ENCODE data around the gene KCNE5.
"Not testable (repeated sequence)": the region's sequence is repeated elsewhere in the genome, so short reads cannot be mapped to it uniquely, and the experiment has no call there.

The KCNE5 gene, protein sequence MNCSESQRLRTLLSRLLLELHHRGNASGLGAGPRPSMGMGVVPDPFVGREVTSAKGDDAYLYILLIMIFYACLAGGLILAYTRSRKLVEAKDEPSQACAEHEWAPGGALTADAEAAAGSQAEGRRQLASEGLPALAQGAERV

DNA sequence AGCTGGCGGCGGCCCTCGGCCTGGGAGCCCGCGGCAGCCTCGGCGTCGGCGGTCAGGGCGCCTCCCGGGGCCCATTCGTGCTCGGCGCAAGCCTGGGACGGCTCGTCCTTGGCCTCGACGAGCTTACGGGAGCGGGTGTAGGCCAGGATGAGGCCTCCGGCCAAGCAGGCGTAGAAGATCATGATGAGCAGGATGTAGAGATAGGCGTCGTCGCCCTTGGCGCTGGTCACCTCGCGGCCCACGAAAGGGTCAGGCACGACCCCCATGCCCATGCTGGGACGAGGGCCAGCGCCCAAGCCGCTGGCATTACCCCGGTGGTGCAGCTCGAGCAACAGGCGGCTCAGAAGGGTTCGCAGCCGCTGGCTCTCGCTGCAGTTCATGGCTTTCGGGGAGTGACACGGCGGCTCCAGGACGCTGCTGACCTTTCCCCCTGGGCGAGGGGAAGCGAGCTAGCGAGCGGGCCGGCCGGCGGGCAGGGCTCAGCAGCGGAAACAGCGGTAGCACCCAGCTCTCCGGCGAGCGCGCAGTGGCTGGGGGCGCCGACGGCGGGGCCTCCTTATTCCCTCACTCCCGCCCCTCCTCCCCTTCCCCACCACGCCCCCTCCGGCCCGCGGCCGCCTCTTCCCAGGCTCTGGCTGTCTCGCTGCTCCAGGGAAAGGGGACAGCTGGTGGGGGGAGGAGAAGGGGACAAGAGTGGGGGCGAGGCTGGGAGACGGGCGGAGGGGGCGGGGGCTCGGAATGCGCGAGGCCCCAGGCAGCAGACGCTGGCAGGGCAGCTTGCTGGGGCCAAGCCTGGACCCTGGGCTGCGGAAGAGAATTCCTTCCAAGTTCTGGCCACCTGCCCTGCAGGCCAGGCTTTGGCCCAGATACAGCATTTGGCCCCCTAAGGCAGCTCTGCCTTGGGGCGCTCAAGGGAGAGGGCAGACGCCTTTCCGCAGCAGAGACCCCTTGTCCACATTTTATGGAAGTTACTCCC, at the start of gene KCNE5:
TSS of gene KCNE5 (minus strand) at position 532 of the 976 bp plus-strand sequence. CDS start at position 380, 152 bp downstream.
- DNase-seq, result no peak

DNA sequence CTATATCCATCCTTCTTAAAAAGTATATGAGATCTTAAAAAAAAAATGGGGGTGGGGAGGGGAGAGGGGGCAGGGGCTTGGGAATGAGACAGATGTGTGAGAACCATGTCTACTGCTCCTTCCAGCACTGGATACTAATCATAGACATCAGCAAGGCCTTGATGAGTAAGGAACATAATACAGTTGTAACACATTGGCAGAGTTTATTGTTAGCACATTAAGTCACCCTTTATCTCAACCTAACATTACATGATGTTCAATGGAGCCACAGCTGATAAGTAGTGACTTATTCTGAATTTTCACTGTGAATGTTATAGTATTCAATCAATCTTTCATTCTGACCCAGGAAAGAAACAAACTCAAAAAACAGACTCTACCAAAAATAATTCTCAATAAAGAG, 47.3 kb upstream of the KCNE5 start:
- no peak for DNase-seq

DNA sequence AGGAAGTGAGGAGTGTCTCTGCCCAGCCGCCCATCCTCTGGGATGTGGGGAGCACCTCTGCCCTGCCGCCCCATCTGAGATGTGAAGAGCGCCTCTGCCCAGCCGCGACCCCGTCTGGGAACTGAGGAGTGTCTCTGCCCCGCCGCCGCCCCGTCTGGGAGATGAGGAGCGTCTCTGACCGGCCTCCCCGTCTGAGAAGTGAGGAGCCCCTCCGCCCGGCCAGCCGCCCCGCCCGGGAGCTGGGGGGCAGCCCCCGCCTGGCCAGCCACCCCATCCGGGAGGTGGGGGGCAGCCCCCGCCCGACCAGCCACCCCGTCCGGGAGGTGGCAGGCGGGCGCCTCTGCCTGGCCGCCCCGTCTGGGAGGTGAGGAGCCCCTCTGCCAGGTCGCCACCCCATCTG, 46.2 kb upstream of the KCNE5 start:
- DNase-seq, result not testable (repeated sequence)

DNA sequence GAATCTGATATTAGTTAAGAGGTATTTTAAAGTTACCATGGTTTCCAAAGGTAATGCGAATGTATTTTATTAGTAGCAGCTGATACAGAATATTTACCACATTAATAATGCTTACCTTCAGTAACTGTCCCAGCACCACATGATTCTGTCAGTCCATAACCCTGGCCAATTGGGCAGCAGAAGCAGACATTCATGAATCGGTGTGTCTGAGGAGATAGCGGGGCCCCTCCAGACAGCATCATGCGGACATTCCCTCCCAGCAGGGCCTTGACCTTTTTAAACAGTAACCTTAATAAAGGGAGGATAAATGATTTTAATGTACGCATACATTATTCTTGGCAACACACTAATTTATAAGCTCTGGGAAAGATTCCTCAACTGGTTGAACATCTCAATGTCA, 43.0 kb upstream of the KCNE5 start:
- no peak for DNase-seq

DNA sequence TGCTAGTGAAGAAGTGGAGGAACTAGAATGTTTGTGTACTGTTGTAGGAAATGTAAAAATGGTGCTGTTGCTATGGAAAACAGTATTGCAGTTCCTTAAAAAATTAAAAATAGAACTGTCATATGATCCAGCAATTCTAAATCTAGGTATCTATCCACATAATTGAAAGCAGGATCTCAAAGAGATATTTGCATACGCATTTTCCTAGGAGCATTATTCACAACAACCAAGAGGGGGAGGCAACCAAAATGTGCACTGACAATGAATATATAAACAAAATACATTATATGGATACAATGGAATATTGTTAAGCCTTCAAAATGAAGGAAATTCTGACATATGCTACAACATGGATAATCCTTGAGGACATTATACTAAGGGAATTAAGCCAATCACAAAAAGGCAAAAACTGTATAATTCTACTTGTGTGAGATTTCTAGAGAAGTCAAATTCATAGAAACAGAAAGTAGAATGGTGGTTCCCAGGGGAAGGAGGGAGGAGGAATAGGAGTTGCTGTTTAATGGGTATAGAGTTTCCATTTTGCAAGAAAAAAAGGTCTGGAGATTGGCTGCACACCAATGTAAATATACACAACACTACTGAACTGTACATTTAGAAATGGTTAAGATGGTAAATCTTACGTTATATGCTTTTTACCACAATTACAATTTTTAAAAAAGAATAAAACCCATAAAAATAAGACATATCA, 35.6 kb upstream of the KCNE5 start:
- DNase-seq, result no peak

DNA sequence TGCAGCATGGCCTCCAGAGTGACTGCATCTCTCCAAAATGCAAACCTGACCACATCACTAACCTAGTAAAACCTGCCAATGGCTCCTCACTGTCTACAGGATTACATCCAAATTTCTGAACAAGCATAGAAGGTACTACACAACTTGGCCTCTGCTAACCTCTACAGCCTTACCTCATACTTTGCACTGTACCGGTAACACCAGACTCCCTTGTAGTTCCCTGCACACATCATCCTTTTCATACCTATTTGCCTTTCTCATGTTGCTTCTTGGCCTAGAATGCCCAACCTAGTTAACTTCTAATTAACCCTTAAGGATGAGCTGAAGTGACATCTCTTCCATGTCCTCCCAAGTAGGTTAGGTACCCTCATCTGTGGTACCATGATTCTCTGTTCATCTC, 33.4 kb upstream of the KCNE5 start:
- no peak for DNase-seq

DNA sequence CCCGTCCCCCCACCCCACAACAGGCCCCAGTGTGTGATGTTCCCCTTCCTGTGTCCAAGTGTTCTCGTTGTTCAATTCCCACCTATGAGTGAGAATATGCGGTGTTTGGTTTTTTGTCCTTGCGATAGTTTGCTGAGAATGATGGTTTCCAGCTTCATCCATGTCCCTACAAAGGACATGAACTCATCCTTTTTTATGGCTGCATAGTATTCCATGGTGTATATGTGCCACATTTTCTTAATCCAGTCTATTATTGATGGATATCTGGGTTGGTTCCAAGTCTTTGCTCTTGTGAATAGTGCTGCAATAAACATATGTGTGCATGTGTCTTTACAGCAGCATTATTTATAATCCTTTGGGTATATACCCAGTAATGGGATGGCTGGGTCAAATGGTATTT, 32.4 kb upstream of the KCNE5 start:
- not testable (repeated sequence) for DNase-seq

DNA sequence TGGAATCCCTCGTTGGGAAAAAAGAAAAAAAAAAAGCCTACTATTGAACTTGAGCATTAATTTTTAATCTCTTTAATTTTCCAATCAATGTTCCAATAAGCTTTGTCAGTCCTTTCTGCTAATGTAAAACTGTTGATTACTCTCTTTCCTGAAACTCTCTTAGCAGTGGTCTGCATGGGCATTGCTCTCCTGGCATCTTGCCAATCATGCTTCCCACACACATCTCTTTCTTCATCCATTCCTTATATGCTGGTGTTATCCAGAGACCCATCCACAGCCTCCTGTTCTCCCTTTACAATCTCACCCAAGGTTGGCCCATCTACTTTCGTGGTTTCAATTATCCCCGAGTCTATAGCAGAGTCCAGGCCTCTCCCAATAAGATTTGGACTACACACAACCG, 31.8 kb upstream of the KCNE5 start:
- DNase-seq, result no peak

DNA sequence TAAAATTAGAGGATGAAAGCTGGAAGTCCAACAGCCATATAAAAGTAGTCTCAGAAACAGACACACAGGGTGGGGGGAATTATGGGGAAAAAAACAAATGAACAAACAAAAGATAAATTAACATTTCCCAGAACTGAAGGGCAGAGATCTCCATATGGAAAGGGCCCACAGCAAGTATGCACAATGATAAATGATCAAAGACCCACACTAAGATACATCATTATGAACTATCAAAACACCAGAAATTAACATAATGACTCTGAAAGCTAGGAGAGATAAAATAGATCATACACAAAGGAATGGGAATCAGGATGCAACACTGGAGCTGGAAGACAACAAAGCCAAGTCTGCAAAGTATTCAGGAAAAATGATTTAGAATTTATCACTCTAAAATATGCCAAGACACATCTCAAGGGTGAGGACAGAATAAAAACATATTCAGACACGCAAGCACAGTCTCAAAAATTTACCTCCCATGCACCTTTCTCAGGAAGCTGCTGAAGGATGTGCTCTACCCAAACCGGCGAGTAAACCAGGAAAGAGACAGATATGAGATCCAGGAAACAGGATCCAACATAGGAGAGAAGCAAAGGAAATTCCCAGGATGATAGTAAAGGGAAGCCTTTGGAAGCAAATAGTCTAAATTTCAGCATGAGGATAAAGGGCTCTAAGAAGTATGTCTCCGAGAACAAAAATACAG, 30.7 kb upstream of the KCNE5 start:
- no peak for DNase-seq

DNA sequence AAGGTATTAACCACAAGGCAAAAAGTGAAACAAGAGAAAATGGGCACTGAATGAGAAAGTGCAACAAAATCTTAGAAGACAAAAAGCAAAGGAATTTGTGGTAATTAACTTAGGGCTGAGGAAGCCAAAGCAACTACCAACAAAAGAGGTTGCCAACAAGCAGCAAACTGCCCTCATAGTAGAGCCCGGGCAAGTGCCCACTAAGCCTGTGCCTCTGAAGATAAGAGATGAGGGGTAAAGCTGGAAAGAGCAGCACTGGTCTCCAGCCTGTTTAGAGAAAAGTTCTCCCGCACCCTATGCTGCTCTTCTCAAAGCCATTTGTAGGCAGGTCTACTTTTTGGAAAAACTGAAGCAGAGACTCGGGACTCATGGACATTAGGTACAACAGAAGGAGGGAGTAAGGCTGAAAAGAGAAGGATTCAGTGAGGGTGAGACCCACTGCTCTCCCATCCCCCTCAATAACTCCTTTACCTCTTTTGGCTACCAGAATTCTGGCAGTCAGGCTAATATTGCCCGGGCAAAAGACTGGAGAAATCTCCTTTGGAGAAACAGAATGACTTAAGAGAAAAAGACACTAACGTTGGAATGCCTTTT, 29.6 kb upstream of the KCNE5 start:
- DNase-seq, result no peak

DNA sequence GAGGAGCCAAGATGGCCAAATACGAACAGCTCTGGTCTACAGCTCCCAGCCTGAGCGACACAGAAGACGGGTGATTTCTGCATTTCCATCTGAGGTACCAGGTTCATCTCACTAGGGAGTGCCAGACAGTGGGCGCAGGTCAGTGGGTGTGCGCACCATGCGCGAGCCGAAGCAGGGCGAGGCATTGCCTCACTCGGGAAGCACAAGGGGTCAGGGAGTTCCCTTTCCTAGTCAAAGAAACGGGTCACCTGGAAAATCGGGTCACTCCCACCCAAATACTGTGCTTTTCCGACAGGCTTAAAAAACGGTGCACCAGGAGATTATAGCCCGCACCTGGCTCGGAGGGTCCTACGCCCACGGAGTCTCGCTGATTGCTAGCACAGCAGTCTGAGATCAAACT, 19.7 kb upstream of the KCNE5 start:
- DNase-seq, result not testable (repeated sequence)

DNA sequence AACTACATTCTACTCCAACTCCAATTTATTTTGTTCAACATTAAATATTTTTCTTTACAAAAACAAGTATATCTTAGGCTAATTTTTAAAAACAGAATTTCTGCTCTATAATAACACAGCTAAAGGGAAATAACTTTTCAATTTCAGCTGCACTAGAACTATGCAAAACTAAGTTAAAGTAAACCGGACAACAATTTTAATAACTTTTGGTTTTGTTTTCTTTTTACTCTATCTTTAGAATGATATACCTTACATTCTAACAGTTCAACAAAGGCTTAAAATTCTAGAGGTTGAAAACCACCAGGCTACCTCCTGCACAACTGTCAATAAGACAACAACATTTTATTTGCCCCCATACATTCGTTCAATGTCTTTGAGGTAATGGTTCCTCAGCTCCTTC, 18.7 kb upstream of the KCNE5 start:
- no peak for DNase-seq

DNA sequence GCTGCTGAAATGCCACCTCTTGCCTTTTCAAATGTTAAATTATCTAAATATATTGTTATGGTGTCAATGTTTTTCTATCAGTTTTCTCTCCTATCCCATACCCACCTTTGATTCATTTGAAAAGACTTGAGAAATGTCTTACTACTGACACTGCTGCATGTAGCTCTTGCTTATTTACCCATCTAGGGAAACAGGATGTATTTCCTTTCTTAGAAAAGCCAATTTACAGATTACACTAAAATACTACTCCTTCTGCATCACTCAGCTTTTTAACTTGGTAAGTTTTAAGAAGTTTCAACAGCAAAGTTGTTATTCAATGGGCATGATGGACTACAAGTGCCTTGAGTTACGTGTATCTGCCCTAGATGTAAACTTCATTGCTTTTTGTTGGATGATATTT, 13.2 kb upstream of the KCNE5 start:
- DNase-seq, result no peak

DNA sequence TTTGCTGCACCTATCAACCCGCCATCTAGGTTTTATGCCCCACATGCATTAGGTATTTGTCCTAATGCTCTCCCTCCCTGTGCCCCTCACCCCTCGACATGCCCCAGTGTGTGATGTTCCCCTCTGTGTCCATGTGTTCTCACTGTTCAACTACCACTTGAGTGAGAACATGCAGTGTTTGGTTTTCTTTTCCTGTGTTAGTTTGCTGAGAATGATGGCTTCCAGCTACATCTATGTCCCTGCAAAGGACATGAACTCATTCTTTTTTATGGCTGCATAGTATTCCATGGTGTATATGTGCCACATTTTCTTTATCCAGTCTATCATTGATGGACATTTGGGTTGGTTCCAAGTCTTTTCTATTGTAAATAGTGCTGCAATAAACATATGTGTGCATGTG, 12.5 kb upstream of the KCNE5 start:
- DNase-seq, result not testable (repeated sequence)

DNA sequence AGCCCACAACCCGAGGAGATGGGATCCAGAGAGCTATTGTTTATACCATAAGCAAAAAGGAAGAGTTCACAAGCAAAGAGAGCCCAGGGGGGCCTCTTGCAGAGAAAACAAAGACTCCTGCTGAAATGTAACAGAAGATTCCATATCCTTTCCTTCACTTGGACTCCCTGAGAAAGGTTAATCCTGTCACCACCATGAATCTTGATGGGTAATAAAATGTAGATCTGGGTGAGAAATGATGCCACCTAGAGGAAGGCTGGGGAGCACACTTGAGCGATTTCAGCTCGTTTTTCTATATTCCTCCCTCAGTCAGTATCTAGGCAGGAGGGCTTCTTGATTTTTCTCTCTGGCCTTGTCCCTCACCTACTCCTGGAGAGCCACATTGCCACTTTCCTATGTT, 10.2 kb upstream of the KCNE5 start:
- no peak for DNase-seq

DNA sequence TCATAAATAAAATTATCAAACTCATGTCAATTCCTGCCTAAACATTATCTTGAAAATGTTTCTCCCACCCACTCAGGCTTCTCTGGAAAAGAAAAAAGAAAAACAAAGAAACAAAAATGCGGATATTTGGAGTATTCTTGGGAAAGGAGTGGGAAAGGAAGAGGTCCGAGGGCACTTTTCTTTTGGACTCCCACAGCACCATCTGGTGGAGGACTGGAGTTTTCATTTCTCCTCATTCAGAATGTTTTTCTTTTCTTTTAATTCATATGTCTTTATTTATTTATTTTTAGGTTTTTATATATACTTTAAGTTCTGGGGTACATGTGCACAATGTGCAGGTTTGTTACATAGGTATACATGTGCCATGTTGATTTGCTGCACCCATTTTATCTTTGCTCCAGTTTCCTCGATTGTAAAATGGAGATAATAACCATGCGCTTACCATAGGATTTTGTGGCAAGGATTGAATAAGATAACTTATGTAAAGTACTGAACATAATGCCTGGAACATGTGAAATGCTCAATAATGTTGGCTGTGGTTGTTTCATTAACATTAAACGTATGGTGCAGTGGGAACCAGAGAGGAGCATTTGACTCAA, 8.0 kb upstream of the KCNE5 start:
- DNase-seq, result peak; percentile 5

DNA sequence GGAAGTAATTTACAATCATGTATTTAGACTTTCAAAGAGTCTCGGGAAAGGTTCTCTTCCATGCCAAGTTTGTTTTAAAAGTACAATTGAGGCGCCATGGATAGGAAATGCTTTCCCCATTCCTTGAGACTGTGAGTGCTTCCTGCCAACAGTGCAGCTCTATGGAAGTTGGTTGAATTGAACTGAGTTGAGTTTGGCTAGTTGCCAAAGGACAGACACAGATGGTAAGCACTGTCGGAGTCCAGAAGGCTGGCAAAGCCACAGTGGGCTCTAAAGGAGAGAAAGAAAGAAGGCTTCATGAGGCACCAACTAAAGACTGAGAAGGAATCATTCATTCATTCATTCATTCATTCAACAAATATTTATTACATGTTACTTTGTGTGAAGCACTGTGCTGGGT, 4.3 kb upstream of the KCNE5 start:
- DNase-seq, result peak; percentile 56

DNA sequence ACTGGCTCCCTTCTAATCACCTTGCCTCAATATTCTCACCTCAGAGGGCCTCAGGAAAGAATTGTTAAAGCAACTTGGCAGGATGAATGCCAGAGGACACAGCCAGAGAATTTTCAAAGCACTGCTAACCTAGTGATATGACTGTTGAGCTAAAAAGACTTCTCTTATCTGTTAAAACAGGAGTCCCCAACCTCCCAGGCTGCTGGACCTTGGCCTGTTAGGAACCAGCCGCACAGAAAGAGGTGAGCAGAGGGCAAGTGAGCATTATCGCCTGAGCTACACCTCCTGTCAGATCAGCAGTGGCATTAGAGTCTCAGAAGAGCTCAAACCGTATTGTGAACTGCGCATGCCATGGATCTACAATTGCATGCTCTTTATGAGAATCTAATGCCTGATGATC, 1.7 kb upstream of the KCNE5 start:
- no peak for DNase-seq

DNA sequence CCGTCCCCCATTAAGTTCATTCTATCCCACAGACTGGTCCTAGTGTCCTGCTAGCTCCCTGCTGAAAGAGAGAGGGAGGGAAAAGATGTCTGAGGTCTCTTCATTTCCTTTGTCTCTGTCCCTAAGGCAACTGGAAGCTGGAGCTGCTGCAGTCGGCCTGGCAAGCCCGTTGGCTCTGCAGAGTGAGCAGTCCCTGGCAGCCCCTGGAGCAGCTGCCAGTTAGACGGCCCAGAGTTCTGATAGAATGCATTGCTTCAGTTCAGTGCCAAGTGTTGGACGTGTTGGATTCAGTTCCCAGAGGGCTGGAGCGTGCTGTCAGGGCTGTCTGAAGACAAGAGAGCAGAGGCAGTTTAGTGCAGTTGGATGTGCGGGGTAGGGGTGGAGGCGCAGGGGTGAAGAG, 975 bp downstream of the KCNE5 start:
- DNase-seq, result no peak

DNA sequence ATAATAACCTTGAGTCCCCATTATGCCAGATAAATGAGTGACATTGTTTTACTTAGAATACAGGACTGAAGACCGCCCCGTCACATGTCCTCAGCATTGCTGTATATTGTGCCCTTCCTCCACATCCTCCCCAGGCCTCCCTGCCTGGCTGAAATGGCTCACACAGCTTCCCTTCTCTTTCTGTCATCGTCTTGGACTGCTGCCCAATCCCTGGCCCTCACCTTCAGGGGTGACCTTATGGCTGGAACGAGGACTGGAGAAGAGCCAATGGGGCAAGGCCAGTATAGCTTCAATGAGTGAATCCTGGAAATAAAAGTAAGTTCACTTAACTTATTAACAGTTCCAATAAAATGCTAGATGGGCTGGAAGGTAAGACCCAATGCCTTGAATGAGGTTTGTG, 2.7 kb downstream of the KCNE5 start:
- no peak for DNase-seq

DNA sequence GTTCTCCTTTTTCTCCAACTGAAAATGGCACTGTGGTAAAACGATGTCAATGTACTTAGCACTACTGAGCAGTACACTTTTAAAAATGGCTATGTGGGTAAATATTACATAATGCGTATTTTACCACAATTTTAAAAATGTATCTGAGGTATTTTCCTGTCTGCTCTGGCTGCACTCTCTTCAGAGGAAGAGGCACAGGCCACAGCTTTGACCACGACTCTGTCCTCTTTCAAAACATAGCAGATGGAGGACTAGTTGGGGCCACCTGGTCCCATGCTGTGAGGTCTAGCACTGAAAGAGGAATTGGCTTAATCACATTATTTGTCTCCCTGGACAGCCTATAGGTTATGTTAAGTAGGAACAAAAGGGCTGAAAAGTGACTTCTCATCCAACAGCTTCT, 5.2 kb downstream of the KCNE5 start:
- DNase-seq, result no peak

DNA sequence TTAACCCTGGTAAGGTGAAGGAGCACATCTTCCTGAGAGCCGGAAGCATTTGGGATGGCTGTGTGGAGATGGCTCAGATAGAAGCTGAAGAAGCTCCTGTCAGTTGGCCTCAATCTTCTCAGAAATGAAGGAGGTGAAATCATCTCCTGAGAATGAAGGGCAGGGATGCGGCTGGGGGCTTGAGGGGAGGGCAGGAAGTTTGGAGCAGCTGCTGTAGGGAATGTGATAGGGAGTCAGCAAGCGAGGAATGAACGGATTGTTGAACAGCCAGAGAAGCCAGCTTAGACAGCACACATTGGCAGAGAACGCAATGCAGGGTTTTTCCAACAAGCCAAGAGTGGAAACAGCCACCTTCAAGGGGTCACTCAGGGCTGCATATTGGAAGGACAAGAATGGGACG, 10.0 kb downstream of the KCNE5 start:
- no peak for DNase-seq
